Right ventricle myocardium inferior (tissue), 1 donor: ENCODE measurements around the gene FAM114A2. TPM values are rescaled to one million over a fixed set of nuclear protein-coding genes. Genes with fewer than 3 reads are reported as not detected.
"Not testable (repeated sequence)": the region's sequence is repeated elsewhere in the genome, so short reads cannot be mapped to it uniquely, and the experiment has no call there.

Source experiments
- ATAC-seq: fragments of 200-7000 bp; cut with Tn5 transposase; one replicate; pipeline ENCODE4 v1.9.1; 2020; ENCODE audit warnings: mild to moderate bottlenecking, moderate library complexity
- DNase-seq: peaks from one replicate; pipeline ENCODE4 v3.0.0; 2021; ENCODE audit errors: missing footprints
- intact Hi-C: fragments of 100-400 bp; cut with DNase I; formaldehyde crosslinking; loops from one replicate; pipeline ENCODE4 v1.11.0; 2022
- long read RNA-seq: library from polyadenylated mRNA; unstranded; transcript quantifications from one replicate; pipeline ENCODE4 v2.0.0, GENCODE V29; 2021
- total RNA-seq: library from RNA; stranded (reverse); fragmentation: NEBNext Ultra II Directional; extraction: Animal tissue kit (Norgen Biotek cat#: 25700); gene quantifications from one replicate; pipeline ENCODE4 v1.2.1, GENCODE V29; 2021
- donor health status: DM: no; HTN: yes; CAD: no; lungs with severe emphysema.

The FAM114A2 gene
- 34.9 TPM for total RNA-seq
- long read RNA-seq, full-length matches to known transcripts = 19 of 24 reads
- long read RNA-seq, partial matches to known transcripts = 2 of 24 reads
- long read RNA-seq, other reads (novel, unspliced or antisense) = 3 of 24 reads

DNA sequence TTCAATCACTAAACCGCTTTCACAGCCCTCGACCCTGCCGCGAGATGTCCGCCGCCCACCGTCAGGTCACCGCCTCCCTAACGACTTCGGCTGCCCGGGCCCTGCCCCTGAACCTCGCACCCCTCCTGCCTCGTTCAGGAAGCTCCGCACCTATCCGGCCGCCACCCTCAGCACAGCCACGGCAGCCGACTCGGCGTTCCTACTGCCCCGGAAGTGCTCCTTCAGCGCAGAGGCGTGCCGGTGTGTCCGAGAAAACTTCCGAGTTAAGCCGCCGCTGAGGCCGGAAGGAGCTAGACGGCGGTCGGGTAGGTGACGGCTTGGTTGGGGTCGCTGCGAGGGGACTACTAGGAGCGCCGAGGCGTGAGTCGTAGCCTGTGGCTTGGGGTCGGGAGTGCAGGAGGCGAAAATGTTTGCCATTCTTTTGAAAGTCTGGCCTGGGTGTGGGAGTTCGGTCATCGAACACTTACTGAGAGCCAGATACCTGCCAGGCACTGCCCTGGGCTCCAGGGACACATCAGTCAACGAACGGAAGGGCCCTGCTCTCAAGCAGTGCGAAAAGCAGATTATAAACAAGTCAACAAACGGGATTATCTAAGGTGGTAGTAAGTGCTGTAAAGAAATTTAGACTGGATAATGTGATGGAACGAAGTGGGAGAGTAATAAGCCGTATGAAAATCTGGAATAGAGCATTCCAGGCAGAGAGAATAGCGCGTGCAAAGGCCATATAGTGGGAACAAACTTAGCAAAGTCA, at the start of gene FAM114A2, which contains the start of gene MFAP3:
Gene FAM114A2, minus strand, starts transcription at position 204 of the 751 bp plus-strand sequence. CDS start 3,957 bp downstream, outside the sequence.
Gene MFAP3, plus strand, starts transcription at position 261 of the 751 bp plus-strand sequence. CDS start 10,756 bp downstream, outside the sequence.
- ATAC-seq (peak; percentile 98), DNase-seq (peak; percentile 95)
- intact Hi-C loops = loop anchor here (5.0 kb wide), 1 partner anchor 37 kb away; no protein-coding TSS in a partner anchor

DNA sequence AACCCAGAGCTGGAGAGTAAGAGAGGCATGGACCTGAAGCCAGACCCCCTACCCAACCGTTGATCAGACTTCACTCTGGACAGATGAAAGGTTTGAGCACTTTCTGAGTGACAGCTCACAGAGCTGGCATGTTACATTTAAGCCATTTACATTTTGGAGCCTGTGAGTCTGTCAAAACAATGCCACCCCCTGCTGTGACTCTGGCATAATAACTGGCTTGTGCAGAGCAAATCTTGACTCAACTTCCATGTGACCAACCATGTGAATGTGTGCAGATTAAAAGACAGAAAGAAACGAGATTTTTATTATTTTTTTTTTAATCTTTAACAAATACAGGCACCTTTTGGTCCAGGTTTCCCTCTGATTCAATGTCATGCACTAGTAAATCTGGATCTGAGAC, 48.5 kb upstream of the FAM114A2 start:
- no peak for ATAC-seq
- intact Hi-C loops = no loop called here
- DNase-seq = no peak

DNA sequence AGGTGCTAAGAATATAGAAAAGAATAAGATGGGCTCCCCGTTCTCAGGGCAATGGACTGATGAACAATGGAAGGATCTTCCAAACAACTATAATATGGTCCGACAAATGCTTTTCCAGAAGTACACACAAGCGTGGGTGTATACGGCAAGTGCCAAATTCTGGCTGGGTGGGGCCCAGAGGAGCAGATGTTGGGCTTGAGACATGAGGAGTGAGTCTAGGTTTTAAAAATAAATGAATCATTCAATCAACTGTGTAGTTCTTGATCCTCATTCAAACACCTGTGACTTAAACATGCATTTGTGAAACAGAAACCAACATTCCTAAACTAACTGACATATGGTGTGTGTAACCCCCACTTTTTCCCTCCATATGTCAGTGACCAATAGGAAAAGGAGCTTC, 47.9 kb upstream of the FAM114A2 start:
- DNase-seq (no peak), ATAC-seq (peak; percentile 73)
- intact Hi-C loops = no loop called here

DNA sequence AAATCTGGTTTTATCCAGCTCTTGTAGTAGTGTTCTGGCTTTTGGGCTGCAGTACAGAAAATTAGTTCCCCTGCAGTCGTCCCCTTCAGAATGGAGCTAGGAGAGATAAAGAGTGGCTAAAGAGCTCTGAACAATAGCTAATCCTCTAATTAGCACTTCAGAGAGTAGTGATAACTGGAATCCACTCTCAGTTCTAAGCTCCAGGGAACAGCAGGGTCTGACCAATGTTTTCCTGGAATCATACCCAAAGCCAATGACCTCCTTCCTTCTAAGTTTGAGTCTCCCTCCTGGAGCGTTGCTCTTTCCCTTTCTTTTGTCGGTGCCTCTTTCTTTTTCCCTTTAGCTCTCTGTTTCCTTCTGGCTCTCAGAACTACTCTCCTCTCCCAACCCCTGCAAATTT, 47.4 kb upstream of the FAM114A2 start:
- ATAC-seq (no peak), DNase-seq (no peak)
- intact Hi-C loops = no loop called here

DNA sequence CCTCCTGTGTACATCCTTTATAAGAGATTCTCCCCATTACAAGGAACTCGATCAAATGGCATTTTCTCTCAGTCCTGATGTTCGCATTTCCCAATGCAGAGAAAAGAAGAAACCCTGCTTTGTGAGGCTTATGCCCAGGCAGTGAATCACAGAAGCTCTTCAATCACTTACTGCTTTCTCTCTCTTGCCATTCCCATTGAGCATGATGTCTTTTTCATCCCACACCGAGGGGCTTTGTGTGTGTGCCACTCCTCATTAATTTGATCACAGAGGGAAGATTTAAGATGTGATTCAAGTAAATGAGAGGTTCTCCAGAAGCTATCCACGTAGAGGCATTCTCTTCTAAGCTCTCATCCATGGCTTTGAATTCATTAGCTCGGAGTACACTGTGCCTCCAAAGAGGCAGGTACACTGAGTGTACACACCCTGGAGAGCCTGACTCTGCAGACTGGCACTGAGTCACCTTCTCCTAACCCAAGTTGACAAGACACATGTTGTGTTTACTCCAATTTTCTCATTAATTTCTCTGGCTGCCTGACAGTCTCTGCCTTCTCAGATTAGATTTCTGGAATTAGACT, 45.4 kb upstream of the FAM114A2 start:
- ATAC-seq = no peak
- intact Hi-C loops = no loop called here
- no peak for DNase-seq

DNA sequence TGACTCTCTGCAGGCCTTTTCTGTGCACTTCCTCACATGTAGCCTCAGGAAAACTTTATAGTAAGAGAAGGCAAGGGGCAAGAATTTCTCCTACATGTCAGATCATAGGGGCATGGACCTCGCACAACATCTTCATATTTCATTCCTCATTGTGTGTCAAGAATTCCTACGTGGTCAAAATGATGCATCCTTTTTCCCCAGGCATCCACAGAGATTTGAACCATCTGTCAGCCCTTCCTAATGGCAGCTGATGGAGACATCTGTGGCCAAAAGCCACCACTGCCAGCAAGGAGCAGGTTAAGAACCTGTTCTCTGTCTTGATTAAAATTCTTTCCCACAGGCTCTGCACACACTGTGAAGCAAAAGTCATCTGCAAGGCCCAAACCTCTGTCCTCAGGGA, 42.5 kb upstream of the FAM114A2 start:
- intact Hi-C loops = no loop called here
- DNase-seq (no peak), ATAC-seq (no peak)

DNA sequence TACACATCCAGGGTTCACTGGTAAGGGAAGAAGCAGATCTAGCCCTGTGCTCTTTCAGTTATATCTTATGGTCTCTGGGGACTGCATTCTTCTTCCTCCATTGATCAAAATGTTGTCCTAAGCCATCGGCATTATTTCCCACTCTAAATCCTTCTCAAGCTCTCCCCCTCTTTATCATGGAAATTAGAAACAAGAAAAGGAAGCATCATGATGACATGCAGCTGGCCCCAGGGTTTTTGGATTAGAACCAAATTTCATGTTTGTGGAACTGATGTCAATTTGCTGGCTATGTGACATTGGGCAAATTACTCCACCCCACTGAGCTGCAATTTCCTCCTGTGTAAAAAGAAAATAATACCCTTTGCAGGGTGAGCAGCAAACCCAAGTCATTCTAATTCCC, 39.6 kb upstream of the FAM114A2 start:
- intact Hi-C loops = loop anchor here (5.0 kb wide), 1 partner anchor 114 kb away; the partner anchor contains the start of gene GALNT10
- ATAC-seq = peak; percentile 32
- DNase-seq = no peak

DNA sequence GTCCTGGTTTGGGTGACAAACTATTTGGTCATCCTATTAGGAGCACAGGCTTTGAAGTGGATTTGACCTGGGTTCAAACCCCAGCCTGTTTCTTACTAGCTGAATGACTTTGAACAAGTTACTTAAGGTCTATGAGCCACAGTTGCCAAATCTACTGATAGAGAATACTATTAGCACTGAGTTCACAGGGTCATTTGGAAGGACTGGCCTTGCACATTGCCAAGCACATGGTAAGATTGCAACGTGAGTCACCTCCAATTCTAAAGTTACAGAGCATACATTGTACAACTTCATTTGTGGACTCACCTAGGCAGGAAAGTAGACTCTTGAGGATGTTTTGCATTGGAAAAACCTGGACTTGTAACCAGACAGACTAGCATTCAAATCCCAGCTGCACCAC, 39.0 kb upstream of the FAM114A2 start:
- no peak for DNase-seq
- intact Hi-C loops = loop anchor here (5.0 kb wide), 1 partner anchor 115 kb away; the partner anchor contains the start of gene GALNT10
- ATAC-seq = peak; percentile 87

DNA sequence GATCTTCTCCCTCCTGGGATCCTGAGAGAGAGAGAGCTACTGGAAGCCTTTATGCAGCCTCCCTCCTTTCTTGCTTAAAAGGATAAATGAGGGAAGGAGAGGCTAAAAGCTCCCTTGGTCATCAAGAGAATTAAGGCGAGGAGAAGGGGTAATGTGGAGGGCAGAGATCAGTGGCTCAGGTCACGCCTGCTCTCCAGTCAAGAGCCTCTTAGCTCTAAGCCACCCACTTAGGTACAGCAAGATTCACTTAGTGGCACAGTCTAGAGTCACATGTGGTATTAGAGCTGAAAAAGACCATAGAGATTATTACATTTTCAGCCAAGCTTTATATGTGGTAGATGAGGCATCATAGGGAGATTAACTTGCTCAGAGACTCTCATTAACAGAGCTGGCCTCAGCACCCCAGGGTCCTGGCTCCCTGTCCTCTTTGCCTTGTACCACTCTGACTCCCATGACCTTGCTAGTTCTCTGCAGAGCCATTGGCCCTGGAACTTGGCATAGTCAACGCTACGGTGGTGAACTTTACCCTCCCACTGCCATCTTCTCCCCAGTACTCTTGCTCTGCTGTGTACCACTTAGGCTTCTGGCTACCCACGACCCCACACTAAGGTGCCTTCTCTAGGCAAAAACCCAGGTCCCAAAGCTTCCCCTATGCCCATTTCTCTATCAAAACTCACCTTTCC, 37.7 kb upstream of the FAM114A2 start:
- DNase-seq = no peak
- intact Hi-C loops = loop anchor here (5.0 kb wide), 1 partner anchor 116 kb away; the partner anchor contains the start of gene GALNT10
- ATAC-seq = peak; percentile 45

DNA sequence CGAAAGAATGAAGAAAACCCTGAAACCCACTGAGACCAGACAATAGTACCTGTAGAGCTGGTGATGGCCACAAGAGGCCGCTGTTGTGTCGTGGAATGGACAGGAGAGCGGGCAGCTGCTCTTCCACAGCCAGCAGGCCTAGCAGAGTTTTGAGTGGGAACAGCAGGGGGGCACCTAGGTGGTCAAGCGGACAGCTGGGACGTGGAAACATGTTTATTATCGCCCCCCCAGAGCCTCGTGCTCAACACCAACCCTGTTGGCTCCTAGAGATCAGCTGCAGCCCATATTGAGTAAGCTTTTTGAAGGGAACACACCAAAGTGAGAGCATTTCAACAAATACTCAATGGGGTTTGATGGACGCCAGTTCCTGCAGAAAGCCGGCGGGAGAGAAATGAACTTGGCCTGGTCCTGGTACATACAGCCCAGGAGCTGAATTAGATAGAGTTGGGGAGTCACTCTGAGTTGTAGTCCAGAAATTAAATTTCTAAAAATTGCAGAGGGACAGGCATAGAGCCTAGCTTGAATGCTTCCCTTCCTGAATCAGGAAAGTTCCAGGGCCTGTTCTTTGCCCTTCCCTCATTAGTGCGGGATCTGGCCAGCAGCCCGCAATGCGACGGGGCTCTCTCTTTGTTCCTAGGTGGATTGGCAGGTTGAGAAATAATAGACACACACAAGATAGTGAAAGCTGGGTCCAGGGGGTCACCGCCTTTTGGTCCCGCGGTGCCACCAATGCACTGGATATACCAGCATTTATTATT, 33.9 kb upstream of the FAM114A2 start:
- DNase-seq (peak; percentile 87), ATAC-seq (peak; percentile 93)
- intact Hi-C loops = loop anchor here (1.0 kb wide), 2 partner anchors 108 to 333 kb away; no protein-coding TSS in a partner anchor

DNA sequence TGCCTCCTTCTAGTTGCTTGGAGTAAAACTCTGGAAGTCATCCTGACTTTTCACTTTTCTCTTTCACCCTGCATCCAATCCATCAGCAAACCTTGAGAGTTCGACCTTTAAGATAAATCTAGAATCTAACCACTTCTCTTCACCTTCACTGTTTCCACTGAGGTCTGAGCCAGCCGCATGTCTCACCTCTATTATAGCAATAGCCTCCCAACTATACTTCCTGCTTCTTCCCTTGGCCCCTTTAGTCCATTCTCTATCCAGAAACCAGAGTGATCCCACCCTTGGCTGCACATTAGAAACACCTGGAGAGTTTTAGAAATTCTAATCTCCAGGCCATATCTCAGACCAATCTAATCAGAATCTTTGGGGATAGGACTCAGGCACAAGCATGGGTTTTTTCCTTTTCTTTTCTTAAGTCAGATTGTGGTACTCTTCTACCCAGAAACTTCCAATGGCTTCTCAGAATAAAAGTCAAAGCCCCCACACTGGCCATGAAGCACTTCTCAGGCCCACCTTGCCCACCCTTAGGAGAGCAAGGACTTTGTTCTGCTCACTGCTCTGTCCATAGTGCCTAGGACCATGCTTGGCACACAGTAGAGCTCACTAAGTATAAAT, 33.2 kb upstream of the FAM114A2 start:
- no peak for ATAC-seq
- intact Hi-C loops = loop anchor here (1.0 kb wide), 2 partner anchors 108 to 333 kb away; no protein-coding TSS in a partner anchor
- no peak for DNase-seq

DNA sequence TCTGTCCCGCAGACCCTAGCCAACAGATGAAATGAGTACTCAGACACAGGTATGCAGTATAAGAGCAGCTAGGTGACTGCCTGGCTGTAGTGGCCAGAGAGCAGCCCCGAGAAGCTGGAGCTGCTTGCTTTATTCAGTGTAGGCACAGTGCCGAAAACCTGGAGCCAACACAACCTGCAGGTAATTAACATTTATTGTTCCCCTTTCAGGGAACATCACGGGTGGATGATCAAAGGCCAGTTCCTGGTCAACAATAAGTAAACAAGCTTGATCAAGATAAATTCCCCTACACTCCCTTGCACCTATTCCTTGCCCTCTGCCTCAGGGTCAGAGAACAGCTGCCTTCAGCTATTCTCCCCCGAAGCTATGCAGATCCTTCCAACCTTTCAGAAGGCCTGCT, 31.1 kb upstream of the FAM114A2 start:
- DNase-seq, ATAC-seq, intact Hi-C loops: not testable (repeated sequence)

DNA sequence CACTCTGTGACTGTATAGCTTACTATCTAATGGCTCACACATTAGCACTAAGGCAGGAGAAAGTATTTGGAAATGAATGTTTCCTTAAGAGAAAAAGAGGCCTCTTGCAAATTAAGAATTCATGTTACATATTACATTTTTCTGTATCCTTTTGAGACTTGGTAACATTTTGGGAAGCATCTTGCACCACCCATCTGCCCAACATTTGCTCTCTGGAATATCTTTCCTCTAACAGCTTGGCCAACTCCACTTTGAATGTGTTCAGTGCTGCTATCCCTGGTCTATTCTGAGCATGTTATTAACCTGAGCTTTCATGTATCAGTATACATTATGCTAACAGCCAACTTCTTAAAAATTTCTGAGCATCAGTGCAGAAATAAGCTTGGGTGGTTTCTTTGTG, 27.3 kb upstream of the FAM114A2 start:
- intact Hi-C loops = no loop called here
- DNase-seq = no peak
- no peak for ATAC-seq

DNA sequence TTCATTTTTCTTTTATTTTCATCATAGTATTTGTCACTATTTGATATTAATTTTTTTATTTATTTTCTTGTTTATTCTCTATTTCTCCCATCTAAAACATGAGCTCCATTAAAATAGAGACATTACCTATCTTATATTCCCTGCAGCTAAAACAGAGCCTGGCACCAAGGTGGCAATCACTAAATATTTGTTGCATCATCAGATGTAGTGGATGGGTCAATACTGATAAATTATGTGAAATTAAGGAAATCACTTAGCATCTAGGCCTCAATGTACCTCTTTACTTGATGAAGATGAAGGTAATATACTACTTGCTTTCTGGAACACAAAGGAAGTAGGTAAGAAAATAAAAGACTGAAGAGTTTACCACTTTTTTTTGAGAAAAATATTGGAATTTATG, 24.7 kb upstream of the FAM114A2 start:
- intact Hi-C loops = no loop called here
- DNase-seq (no peak), ATAC-seq (no peak)

DNA sequence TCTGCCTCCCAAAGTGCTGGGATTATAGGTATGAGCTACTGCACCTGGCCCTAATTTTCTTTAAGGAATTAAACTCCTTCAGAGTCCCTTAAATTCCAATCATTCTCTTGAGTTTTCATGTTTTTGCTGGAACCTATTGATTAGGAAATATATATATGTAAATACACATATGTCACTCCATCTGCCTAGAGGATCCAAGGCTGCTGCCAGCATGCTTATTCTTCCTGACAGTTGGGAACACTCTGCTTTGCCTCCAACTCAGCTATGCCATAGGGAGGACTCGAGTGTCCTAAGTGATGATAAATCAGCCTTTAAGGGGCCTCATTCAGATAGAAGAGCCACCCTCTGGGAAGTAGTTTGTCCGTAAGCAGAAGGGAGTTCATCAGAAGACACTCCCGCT, 21.9 kb upstream of the FAM114A2 start:
- DNase-seq (no peak), ATAC-seq (no peak)
- intact Hi-C loops = no loop called here

DNA sequence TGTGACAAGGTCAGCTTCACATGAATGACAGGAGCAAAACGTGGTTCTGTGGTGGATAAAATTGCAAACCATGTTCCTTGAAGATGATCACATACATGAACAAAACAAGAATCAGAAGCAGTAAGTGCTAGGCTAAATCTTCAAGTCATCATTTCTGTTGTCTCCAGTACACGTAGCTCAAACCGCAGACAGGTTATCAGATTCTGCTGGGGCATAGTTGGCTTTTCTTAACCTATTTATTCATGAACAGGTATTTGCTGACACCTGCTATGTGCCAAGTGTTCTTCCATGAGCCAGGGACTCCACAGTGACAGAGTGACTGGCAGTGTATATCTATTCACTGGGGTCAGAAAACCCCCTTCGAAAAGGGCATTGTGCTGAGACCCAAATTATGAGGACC, 20.9 kb upstream of the FAM114A2 start:
- ATAC-seq (no peak), DNase-seq (no peak)
- intact Hi-C loops = no loop called here

DNA sequence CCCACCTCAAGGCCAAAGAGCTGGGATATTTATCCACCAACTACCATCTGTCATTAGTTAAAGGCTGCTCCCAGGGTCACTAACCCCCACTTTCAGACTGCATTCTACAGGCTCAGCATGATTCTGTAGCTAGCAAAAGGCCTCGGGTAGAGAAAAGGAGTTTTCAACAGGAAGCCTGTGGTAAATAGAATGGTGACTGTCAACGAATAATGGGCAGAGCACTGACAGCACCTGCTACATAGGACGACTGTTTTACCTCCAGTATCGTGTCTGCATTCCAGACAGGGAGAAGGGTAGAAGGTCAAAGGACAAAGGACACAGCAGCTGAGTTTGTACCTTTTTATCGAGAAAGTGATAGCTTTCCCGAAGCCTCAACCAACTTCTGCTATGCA, 20.3 kb upstream of the FAM114A2 start:
- DNase-seq = no peak
- intact Hi-C loops = no loop called here
- ATAC-seq = no peak
